SK-N-SH treated with all-trans-retinoic acid at 6 μM for 48 hours (cell line): ENCODE data around the gene YTHDC1.

Source experiments
- ATAC-seq: fragments of 200-7000 bp; cut with Tn5 transposase; 3 replicates; pipeline ENCODE4 v1.9.1; 2020; ENCODE audit warnings: mild to moderate bottlenecking, moderate library complexity
- BACH2 ChIP-seq: fragments of 250-450 bp; sonication (Bioruptor Pico); IDR thresholded peaks from 2 replicates; pipeline ENCODE4 v1.9.0; 2021; ENCODE audit warnings: mild to moderate bottlenecking, borderline replicate concordance
- CREB5 ChIP-seq: fragments of 250-450 bp; sonication (Bioruptor Pico); IDR thresholded peaks from 2 replicates; pipeline ENCODE4 v1.5.1; 2020; ENCODE audit warnings: low read depth, mild to moderate bottlenecking, moderate library complexity
- CSRNP3 ChIP-seq: fragments of 250-450 bp; sonication (Bioruptor Pico); IDR thresholded peaks from 2 replicates; pipeline ENCODE4 v1.5.1; 2021; ENCODE audit warnings: mild to moderate bottlenecking, moderate library complexity
- ESRRG ChIP-seq: fragments of 250-450 bp; sonication (Bioruptor Pico); IDR thresholded peaks from 2 replicates; pipeline ENCODE4 v1.6.1; 2021; ENCODE audit warnings: mild to moderate bottlenecking
- GLIS3 ChIP-seq: fragments of 250-450 bp; sonication (Bioruptor Pico); IDR thresholded peaks from 2 replicates; pipeline ENCODE4 v1.5.0; 2020; ENCODE audit warnings: mild to moderate bottlenecking, moderate library complexity
- PATZ1 ChIP-seq: fragments of 250-450 bp; sonication (Bioruptor Pico); IDR thresholded peaks from 2 replicates; pipeline ENCODE4 v1.8.0; 2020; ENCODE audit warnings: mild to moderate bottlenecking, moderate library complexity, borderline replicate concordance
- POU6F1 ChIP-seq: fragments of 250-450 bp; sonication (Bioruptor Pico); IDR thresholded peaks from 2 replicates; pipeline ENCODE4 v1.8.0; 2021; ENCODE audit warnings: low read depth, mild to moderate bottlenecking, moderate library complexity, borderline replicate concordance
- RARB ChIP-seq: fragments of 250-450 bp; sonication (Bioruptor Pico); IDR thresholded peaks from 2 replicates; pipeline ENCODE4 v1.8.0; 2021; ENCODE audit warnings: mild to moderate bottlenecking, moderate library complexity
- SNAI2 ChIP-seq: fragments of 250-450 bp; sonication (Bioruptor Pico); IDR thresholded peaks from 2 replicates; pipeline ENCODE4 v1.5.0; 2020; ENCODE audit warnings: mild to moderate bottlenecking, moderate library complexity
- TOX ChIP-seq: fragments of 250-450 bp; sonication (Bioruptor Pico); IDR thresholded peaks from 2 replicates; pipeline ENCODE4 v1.8.0; 2021; ENCODE audit warnings: mild to moderate bottlenecking, moderate library complexity, borderline replicate concordance
- TSHZ2 ChIP-seq: fragments of 250-450 bp; sonication (Bioruptor Pico); IDR thresholded peaks from 2 replicates; pipeline ENCODE4 v1.5.0; 2020; ENCODE audit warnings: mild to moderate bottlenecking, moderate library complexity
- ZC3H10 ChIP-seq: fragments of 250-450 bp; sonication (Bioruptor Pico); IDR thresholded peaks from 2 replicates; pipeline ENCODE4 v1.5.1; 2021; ENCODE audit warnings: mild to moderate bottlenecking, moderate library complexity
- ZFP3 ChIP-seq: fragments of 250-450 bp; sonication (Bioruptor Pico); IDR thresholded peaks from 2 replicates; pipeline ENCODE4 v1.5.0; 2020; ENCODE audit warnings: mild to moderate bottlenecking, moderate library complexity
- ZNF565 ChIP-seq: fragments of 450-650 bp; formaldehyde crosslinking; conservative IDR thresholded peaks from 2 replicates; pipeline ENCODE4 v1.5.0; 2020; ENCODE audit warnings: low read depth, mild to moderate bottlenecking, moderate library complexity
- ZNF70 ChIP-seq: fragments of 450-650 bp; formaldehyde crosslinking; IDR thresholded peaks from 2 replicates; pipeline ENCODE4 v1.5.0; 2020; ENCODE audit warnings: mild to moderate bottlenecking, moderate library complexity
- ZNF8 ChIP-seq: fragments of 450-650 bp; formaldehyde crosslinking; IDR thresholded peaks from 2 replicates; pipeline ENCODE4 v1.5.0; 2020; ENCODE audit warnings: mild to moderate bottlenecking, moderate library complexity

Gene YTHDC1

GRCh38 chr4:68319040-68319439, 30.9 kb downstream of the YTHDC1 start:
- no peak for ATAC-seq
- TF ChIP-seq CREB5 (CRISPR knock-in tag) = no peak
- no peak for TF ChIP-seq TOX (CRISPR knock-in tag)
- no peak for TF ChIP-seq ESRRG (CRISPR knock-in tag)
- no peak for TF ChIP-seq POU6F1 (CRISPR knock-in tag)
- TF ChIP-seq PATZ1 (CRISPR knock-in tag) = no peak
- TF ChIP-seq ZC3H10 (CRISPR knock-in tag) = no peak
- TF ChIP-seq BACH2 (CRISPR knock-in tag) = no peak
- no peak for TF ChIP-seq ZNF70 (CRISPR knock-in tag)
- TF ChIP-seq SNAI2 (CRISPR knock-in tag) = no peak
- TF ChIP-seq CSRNP3 = no peak
- no peak for TF ChIP-seq ZNF565 (CRISPR knock-in tag)
- TF ChIP-seq ZNF8 = no peak

- ATAC-seq = no peak
- TF ChIP-seq ZNF70 (CRISPR knock-in tag) (no peak), GLIS3 (CRISPR knock-in tag) (no peak), TSHZ2 (no peak), ZNF565 (CRISPR knock-in tag) (no peak), CSRNP3 (no peak), TOX (CRISPR knock-in tag) (no peak), ZFP3 (CRISPR knock-in tag) (no peak), PATZ1 (CRISPR knock-in tag) (no peak), ZNF8 (no peak), POU6F1 (CRISPR knock-in tag) (no peak), RARB (no peak)
These were observed 33.5 kb downstream of the YTHDC1 start for GRCh38 chr4:68316193-68316969.
